Stimulated activated CD4-positive, alpha-beta T cell treated with anti-CD3 and anti-CD28 coated beads, Interleukin-15, amount 100 ng/mL, for 48 hours (primary cell): Measurements from ENCODE around the gene MVB12B.
A peak's percentile ranks its signal among the peaks of the same experiment; 100 is the strongest.

Experiments used
- DNase-seq, 2 donors: peaks; one replicate each; pipeline ENCODE4 v3.0.0-alpha.2; 2020; ENCODE audit warnings: low read depth in 2 of 2

Gene MVB12B

GRCh38 chr9:126504086-126504976, 177.7 kb downstream of the MVB12B start:
- DNase-seq: no peak

- DNase-seq: no peak
Measured at GRCh38 chr9:126504977-126505455, 178.4 kb downstream of the MVB12B start.

GRCh38 chr9:126505697-126506346, 179.2 kb downstream of the MVB12B start:
- DNase-seq: no peak

GRCh38 chr9:126506361-126507317, 180.0 kb downstream of the MVB12B start:
- no peak for DNase-seq

- DNase-seq: no peak
Measured at GRCh38 chr9:126507318-126508109, 180.9 kb downstream of the MVB12B start.

GRCh38 chr9:126508171-126508591, 181.6 kb downstream of the MVB12B start:
- DNase-seq: no peak

GRCh38 chr9:126508928-126509327, 182.3 kb downstream of the MVB12B start:
- DNase-seq: no peak

- DNase-seq: no peak
Measured at GRCh38 chr9:126509718-126510117, 183.1 kb downstream of the MVB12B start.

- no peak for DNase-seq
Measured at GRCh38 chr9:126510564-126510963, 183.9 kb downstream of the MVB12B start.

- DNase-seq: no peak
Measured at GRCh38 chr9:126511411-126511810, 184.8 kb downstream of the MVB12B start.

- DNase-seq: no peak
Measured at GRCh38 chr9:126513159-126514036, 186.8 kb downstream of the MVB12B start.

GRCh38 chr9:126514037-126514821, 187.6 kb downstream of the MVB12B start:
- peak in 1 of 2 donors; percentile 43 for DNase-seq

- DNase-seq: no peak
Measured at GRCh38 chr9:126515001-126515872, 188.6 kb downstream of the MVB12B start.

GRCh38 chr9:126515873-126516505, 189.4 kb downstream of the MVB12B start:
- no peak for DNase-seq

- DNase-seq: no peak
Measured at GRCh38 chr9:126516561-126516935, 189.9 kb downstream of the MVB12B start.

GRCh38 chr9:126516936-126517832, 190.6 kb downstream of the MVB12B start:
- DNase-seq: peak; percentile 44 to 50
